Keratinocyte (primary cell): ENCODE results near the gene ADAMTS4. TPM values are rescaled to one million over a fixed set of nuclear protein-coding genes. Genes with fewer than 3 reads are reported as not detected.

Source experiments
- DNase-seq: peaks from one replicate; pipeline ENCODE4 v3.0.0-alpha.2; 2011; ENCODE audit warnings: low read depth, missing footprints, low spot score
- FAIRE-seq: peaks from 2 replicates; lab custom pipeline; 2011; peaks lifted over from hg19 to GRCh38; lab: Jason Lieb, UNC
- H2AFZ ChIP-seq: 2 replicates; pipeline ENCODE4 v1.6.0; 2012; ENCODE audit warnings: low read length, control low read depth, inconsistent platforms; ENCODE audit not compliant: control insufficient read depth
- H3K27ac ChIP-seq: 2 replicates; pipeline ENCODE4 v1.5.1; 2011; ENCODE audit warnings: low read length; ENCODE audit not compliant: control insufficient read depth, insufficient read depth
- H3K27me3 ChIP-seq: 3 replicates; pipeline ENCODE4 v1.6.0; 2011; ENCODE audit warnings: low read length; ENCODE audit not compliant: control insufficient read depth, insufficient read depth; ENCODE audit errors: extremely low read depth
- H3K36me3 ChIP-seq, 2 experiments: 2 replicates in 1 of 2; 3 replicates in 1 of 2; pipeline ENCODE4 v1.5.1; 2011; ENCODE audit warnings: low read length in 2 of 2, mild to moderate bottlenecking in 1 of 2; ENCODE audit not compliant: control insufficient read depth in 2 of 2, insufficient read depth in 2 of 2; ENCODE audit errors: extremely low read depth in 1 of 2
- H3K4me1 ChIP-seq: 3 replicates; pipeline ENCODE4 v1.5.1; 2011; ENCODE audit warnings: low read length; ENCODE audit not compliant: control insufficient read depth, insufficient read depth; ENCODE audit errors: extremely low read depth
- H3K4me2 ChIP-seq: 3 replicates; pipeline ENCODE4 v1.6.0; 2011; ENCODE audit warnings: low read depth, low read length; ENCODE audit not compliant: control insufficient read depth, insufficient read depth; ENCODE audit errors: extremely low read depth
- H3K4me3 ChIP-seq, 3 experiments: fragments of 200-600 bp in 1 of 3; sonication (generic) in 1 of 3; 2 replicates in 2 of 3; 3 replicates in 1 of 3; pipeline ENCODE4 v1.5.1; 2011 to 2016; ENCODE audit warnings: low read length in 3 of 3, mild to moderate bottlenecking in 3 of 3, control low read depth in 2 of 3, inconsistent platforms in 1 of 3, low read depth in 1 of 3, mixed read lengths in 1 of 3, mixed run types in 1 of 3, moderate library complexity in 1 of 3; ENCODE audit not compliant: control insufficient read depth in 2 of 3, insufficient read depth in 2 of 3; ENCODE audit errors: extremely low read depth in 1 of 3
- H3K79me2 ChIP-seq: 2 replicates; pipeline ENCODE4 v1.6.0; 2012; ENCODE audit warnings: low read length; ENCODE audit not compliant: control insufficient read depth, insufficient read depth
- H3K9ac ChIP-seq: 3 replicates; pipeline ENCODE4 v1.6.0; 2011; ENCODE audit warnings: low read length; ENCODE audit not compliant: control insufficient read depth, insufficient read depth; ENCODE audit errors: extremely low read depth
- H3K9me1 ChIP-seq: 3 replicates; pipeline ENCODE4 v1.6.0; 2011; ENCODE audit warnings: low read length; ENCODE audit not compliant: control insufficient read depth, insufficient read depth; ENCODE audit errors: extremely low read depth
- H3K9me3 ChIP-seq: 2 replicates; pipeline ENCODE4 v1.5.1; 2012; ENCODE audit warnings: low read depth, low read length; ENCODE audit not compliant: control insufficient read depth
- H4K20me1 ChIP-seq: 3 replicates; pipeline ENCODE4 v1.6.0; 2011; ENCODE audit warnings: low read length; ENCODE audit not compliant: control insufficient read depth, insufficient read depth; ENCODE audit errors: extremely low read depth
- CTCF ChIP-seq, 3 experiments: IDR thresholded peaks in 1 of 3; conservative IDR thresholded peaks in 1 of 3; optimal IDR thresholded peaks in 1 of 3; 2 replicates in 2 of 3; 3 replicates in 1 of 3; pipeline versions ENCODE3 to v1.5.1; 2011; ENCODE audit warnings: low read length in 3 of 3, mild to moderate bottlenecking in 3 of 3, moderate library complexity in 2 of 3, control low read depth in 1 of 3, inconsistent platforms in 1 of 3; ENCODE audit not compliant: insufficient read depth in 2 of 3; ENCODE audit errors: extremely low read depth in 1 of 3
- EZH2 ChIP-seq: IDR thresholded peaks from one replicate; pipeline ENCODE4 v1.6.1; 2012; ENCODE audit warnings: inconsistent platforms, mild to moderate bottlenecking, low read length, moderate library complexity
- dilution Hi-C: fragments of 300-500 bp; cut with MboI; formaldehyde crosslinking; loops from one replicate; pipeline ENCODE4 v1.7.0; 2020; ENCODE audit warnings: low sequenced_read_pairs; ENCODE audit not compliant: extremely low pct_ligation_motif_present
- polyA minus RNA-seq, 3 experiments: library from RNA; depleted of rRNA, polyadenylated mRNA; stranded (reverse); fragments of >200 nt; gene quantifications; 1 replicate in 1 of 3; 2 replicates in 1 of 3; 3 replicates in 1 of 3; pipeline ENCODE4 v1.2.3, GENCODE V29; 2011
- polyA plus RNA-seq, 5 experiments: library from polyadenylated mRNA; depleted of rRNA in 3 of 5; stranded (reverse) in 3 of 5; stranded (forward) in 1 of 5; unstranded in 1 of 5; fragments of >200 nt; gene quantifications; 1 replicate in 1 of 5; 2 replicates in 3 of 5; 3 replicates in 1 of 5; pipeline versions ENCODE4 v1.2.1 to v1.2.3, GENCODE V29; 2011 to 2012; ENCODE audit warnings: missing spikeins in 2 of 5, low read depth in 1 of 5, low replicate concordance in 1 of 5

ADAMTS4 gene
- 0.22 to 0.36 TPM (median 0.35 TPM) in 3 replicates for polyA plus RNA-seq
- polyA plus RNA-seq (2011; ENCODE audit: low read depth), result not detected
- 0.11 and 0.13 TPM in 2 replicates for polyA plus RNA-seq (2011; cell fraction: cytosol; rRNA removed)
- 0.61 and 1.00 TPM in 2 replicates for polyA plus RNA-seq (2011; cell fraction: nucleus; rRNA removed)
- 0.65 TPM in 1 of 2 replicates, not detected in the other for polyA plus RNA-seq (2012; ENCODE audit: low replicate concordance)
- polyA minus RNA-seq, result 0.30 to 1.0 TPM (median 0.83 TPM) in 3 replicates
- 0.96 TPM for polyA minus RNA-seq (2011; cell fraction: cytosol; rRNA and poly(A)+ RNA removed)
- polyA minus RNA-seq (2011; cell fraction: nucleus; rRNA and poly(A)+ RNA removed), result 1.2 TPM in 2 replicates

GRCh38 chr1:161198897-161199431 is at the start of gene ADAMTS4:
ADAMTS4 (minus strand) TSS chr1:161199054; CDS start chr1:161198627, 427 bp downstream.
- TF ChIP-seq CTCF (optimal IDR thresholded peaks at IDR 0.05 in 1 of 3, IDR thresholded peaks at IDR 0.05 in 1 of 3, conservative IDR thresholded peaks at IDR 0.05 in 1 of 3; ENCODE audit: extremely low read depth in 1 of 3, insufficient read depth in 2 of 3, low read length in 3 of 3), result no peak
- no peak for TF ChIP-seq EZH2
- peak within 1 kb of the TSS; percentile 27 for H3K4me2 ChIP-seq
- H3K4me1 ChIP-seq, result peaks cover 47% of the 10 kb centered on the region
- H3K36me3 ChIP-seq, result peaks cover 5 to 7% of the 10 kb centered on the region in 2 experiments
- no peaks in the 10 kb centered on the region for H4K20me1 ChIP-seq
- no peaks in the 10 kb centered on the region for H3K9me3 ChIP-seq
- dilution Hi-C loops, result no loop called here
- peak within 1 kb of the TSS; percentile 63 for H3K9ac ChIP-seq
- DNase-seq, result no peak
- H3K9me1 ChIP-seq, result no peaks in the 10 kb centered on the region
- peak within 1 kb of the TSS; percentile 50 for H2AFZ ChIP-seq
- peak within 1 kb of the TSS in 1 of 3 experiments; percentile 10 for H3K4me3 ChIP-seq
- peak; percentile 49 for FAIRE-seq
- no peaks in the 10 kb centered on the region for H3K27me3 ChIP-seq
- H3K27ac ChIP-seq, result peak within 1 kb of the TSS; percentile 92
- H3K79me2 ChIP-seq, result peaks cover 15% of the 10 kb centered on the region

GRCh38 chr1:161244888-161245287 is 46.0 kb upstream of the ADAMTS4 start:
- Histone ChIP-seq H3K9me3 (no peaks in the 10 kb centered on the region), H3K4me3 (no peak overlapping the region), H4K20me1 (no peaks in the 10 kb centered on the region), H3K27ac (no peak overlapping the region), H2AFZ (peak overlapping the region; percentile 39), H3K9me1 (no peaks in the 10 kb centered on the region), H3K79me2 (no peaks in the 10 kb centered on the region), H3K9ac (no peak overlapping the region), H3K27me3 (no peaks in the 10 kb centered on the region), H3K4me2 (peak overlapping the region; percentile 16), H3K36me3 (no peaks in the 10 kb centered on the region), H3K4me1 (peaks cover 7% of the 10 kb centered on the region)
- FAIRE-seq, result peak; percentile 92
- TF ChIP-seq CTCF (optimal IDR thresholded peaks at IDR 0.05 in 1 of 3, IDR thresholded peaks at IDR 0.05 in 1 of 3, conservative IDR thresholded peaks at IDR 0.05 in 1 of 3; ENCODE audit: extremely low read depth in 1 of 3, insufficient read depth in 2 of 3, low read length in 3 of 3) (no peak), EZH2 (no peak)
- dilution Hi-C loops, result no loop called here
- DNase-seq, result no peak
